Psoas muscle (tissue), 8 donors: ENCODE results near the gene DYRK1B. TPM values are rescaled to one million over a fixed set of nuclear protein-coding genes. Genes with fewer than 3 reads are reported as not detected.

Source experiments
- ATAC-seq, 4 donors: fragments of 200-7000 bp; cut with Tn5 transposase; one replicate each; pipeline ENCODE4 v1.9.1; 2020; ENCODE audit warnings: moderate library complexity in 3 of 4, mild to moderate bottlenecking in 2 of 4
- DNase-seq, 2 donors: peaks; one replicate each; pipeline ENCODE4 v3.0.0-alpha.2; 2020
- H3K27ac ChIP-seq: fragments of 200-600 bp; one replicate; pipeline ENCODE4 v1.8.0; 2022
- H3K27me3 ChIP-seq, 3 donors: fragments of 200-600 bp in 1 of 3; one replicate each; pipeline versions ENCODE4 v1.6.1 to v1.8.0; 2013 to 2022; ENCODE audit warnings: low read length in 2 of 3, mild to moderate bottlenecking in 2 of 3, moderate library complexity in 1 of 3; ENCODE audit not compliant: insufficient read depth in 3 of 3
- H3K36me3 ChIP-seq, 2 donors: fragments of 200-600 bp in 1 of 2; one replicate each; pipeline versions ENCODE4 v1.6.1 to v1.8.0; 2013 to 2022; ENCODE audit warnings: low read depth in 1 of 2, mild to moderate bottlenecking in 1 of 2, moderate library complexity in 1 of 2; ENCODE audit not compliant: insufficient read depth in 1 of 2
- H3K4me1 ChIP-seq: fragments of 200-600 bp; one replicate; pipeline ENCODE4 v1.8.0; 2022
- H3K4me3 ChIP-seq: fragments of 200-600 bp; one replicate; pipeline ENCODE4 v1.8.0; 2022; ENCODE audit warnings: mild to moderate bottlenecking
- H3K9me3 ChIP-seq: fragments of 200-600 bp; one replicate; pipeline ENCODE4 v1.8.0; 2022
- CTCF ChIP-seq: fragments of 200-600 bp; IDR thresholded peaks from one replicate; pipeline ENCODE4 v1.8.0; 2022; ENCODE audit warnings: antibody characterized with exemption
- WGBS, 3 donors: extraction: QIAGEN DNeasy Blood & Tissue Kit; methylation state at CpG; one replicate each; pipeline versions ENCODE4 v1.1.6 to v1.1.7; 2013; 5-methylcytosine and 5-hydroxymethylcytosine counted together
- intact Hi-C, 2 donors: fragments of 100-400 bp; cut with DNase I; formaldehyde crosslinking; loops; one replicate each; pipeline versions ENCODE4 v1.11.0 to v1.14.2; 2022
- polyA plus RNA-seq, 3 donors: library from polyadenylated mRNA; stranded (reverse); fragments of 200-250 nt; gene quantifications; one replicate each; pipeline ENCODE4 v1.2.3, GENCODE V29; 2013
- total RNA-seq, 4 donors: library from RNA; stranded (reverse); fragmentation: NEBNext Ultra II Directional in 2 of 4; extraction: Animal tissue kit (Norgen Biotek cat#: 25700) in 2 of 4; gene quantifications; one replicate each; pipeline versions ENCODE4 v1.2.1 to v1.2.4, GENCODE V29; 2021 to 2023
- donor health status: healthy with polysubstance abuse.
- donor health status: DM: no; HTN: no; CAD: no; lungs with moderate emphysema.
- donor health status: Bipolar disorder and iron deficiency.
- donor health status: healthy.
- donor health status: DM: yes; HTN: yes; CAD: no.
- donor health status: DM: no; HTN: no; CAD: no.
- donor health status: DM: no; HTN: no; CAD: no.
- donor health status: DM: yes; HTN: yes; CAD: no.

The DYRK1B gene
- total and polyA plus RNA-seq, 7 donors: 11.1 to 157 (median 64.5) TPM

GRCh38 chr19:39852882-39853281, 18.9 kb upstream of the DYRK1B start:
- intact Hi-C loops: no loop called here

GRCh38 chr19:39850892-39851291, 16.9 kb upstream of the DYRK1B start:
- DNase-seq (no peak), ATAC-seq (no peak)
- intact Hi-C loops: no loop called here
- H3K4me1 ChIP-seq: peaks cover 7% of the 10 kb centered on the region
- 69 to 94% (median 73%) methylated on average over 2 of the region's 2 CpGs for WGBS, 3 donors
- H3K36me3 ChIP-seq: no peaks in the 10 kb centered on the region
- no peak overlapping the region for H3K4me3 ChIP-seq
- H3K27me3 ChIP-seq: peaks cover 0 to 5% (median 3%) of the 10 kb centered on the region in 3 donors
- no peaks in the 10 kb centered on the region for H3K9me3 ChIP-seq
- H3K27ac ChIP-seq: no peak overlapping the region
- no peak for TF ChIP-seq CTCF

More at GRCh38 chr19:39852882-39853281, 18.9 kb upstream of the DYRK1B start:
- Histone ChIP-seq H3K9me3 (no peaks in the 10 kb centered on the region), H3K36me3 (no peaks in the 10 kb centered on the region), H3K27ac (no peak overlapping the region), H3K27me3 (peaks cover 0 to 5% (median 5%) of the 10 kb centered on the region in 3 donors), H3K4me3 (no peak overlapping the region), H3K4me1 (no peaks in the 10 kb centered on the region)
- 91 to 93% (median 91%) methylated on average over 7 of the region's 7 CpGs for WGBS, 3 donors
- DNase-seq (no peak), ATAC-seq (no peak)
- TF ChIP-seq CTCF: no peak

- TF ChIP-seq CTCF: no peak
- Histone ChIP-seq H3K36me3 (no peaks in the 10 kb centered on the region), H3K9me3 (no peaks in the 10 kb centered on the region), H3K4me3 (no peak overlapping the region), H3K27me3 (no peaks in the 10 kb centered on the region), H3K4me1 (peaks cover 25% of the 10 kb centered on the region), H3K27ac (no peak overlapping the region)
- ATAC-seq (no peak), DNase-seq (no peak)
- intact Hi-C loops: no loop called here
- 90 to 97% (median 92%) methylated on average over 4 of the region's 4 CpGs for WGBS, 3 donors
These were observed 14.4 kb upstream of the DYRK1B start for GRCh38 chr19:39848392-39848791.

- H3K27ac ChIP-seq: no peak overlapping the region
- no peak for ATAC-seq
- intact Hi-C loops: no loop called here
These were observed 13.6 kb upstream of the DYRK1B start for GRCh38 chr19:39847525-39847924.

More at GRCh38 chr19:39847525-39847924, 13.6 kb upstream of the DYRK1B start:
- H3K4me3 ChIP-seq: no peak overlapping the region
- 83 to 92% (median 83%) methylated on average over 6 of the region's 6 CpGs for WGBS, 3 donors
- no peaks in the 10 kb centered on the region for H3K36me3 ChIP-seq
- TF ChIP-seq CTCF: no peak
- DNase-seq: no peak
- H3K4me1 ChIP-seq: peaks cover 32% of the 10 kb centered on the region
- no peaks in the 10 kb centered on the region for H3K9me3 ChIP-seq
- H3K27me3 ChIP-seq: no peaks in the 10 kb centered on the region
